Esophagus squamous epithelium (tissue), 5 donors: ENCODE data around the gene KCNJ12. TPM values are rescaled to one million over a fixed set of nuclear protein-coding genes. Genes with fewer than 3 reads are reported as not detected.
A peak's percentile ranks its signal among the peaks of the same experiment; 100 is the strongest.

Source experiments
- DNase-seq: peaks from one replicate; lab custom pipeline; 2025; lab: John Stamatoyannopoulos, UW
- H3K27ac ChIP-seq, 4 donors: fragments of 200-600 bp; sonication (generic); one replicate each; pipeline ENCODE4 v1.5.1; 2016 to 2019; ENCODE audit warnings: mild to moderate bottlenecking in 1 of 4
- H3K27me3 ChIP-seq, 4 donors: fragments of 200-600 bp; sonication (generic); 1 replicate in 3 of 4; 2 replicates in 1 of 4; pipeline versions ENCODE4 v1.5.1 to v1.6.0; 2017 to 2021; ENCODE audit warnings: antibody characterized with exemption in 1 of 4
- H3K36me3 ChIP-seq, 3 donors: fragments of 200-600 bp; sonication (generic); one replicate each; pipeline ENCODE4 v1.5.1; 2016 to 2019
- H3K4me1 ChIP-seq, 3 donors: fragments of 200-600 bp; sonication (generic); one replicate each; pipeline ENCODE4 v1.5.1; 2017 to 2019
- H3K4me3 ChIP-seq, 4 donors: fragments of 200-600 bp; sonication (generic); 1 replicate in 3 of 4; 2 replicates in 1 of 4; pipeline ENCODE4 v1.5.1; 2016 to 2019; ENCODE audit warnings: mild to moderate bottlenecking in 2 of 4, moderate library complexity in 1 of 4
- H3K9me3 ChIP-seq, 3 donors: fragments of 200-600 bp; sonication (generic); one replicate each; pipeline ENCODE4 v1.5.1; 2016 to 2019
- POLR2A ChIP-seq, 4 donors: fragments of 450-650 bp; IDR thresholded peaks; one replicate each; pipeline ENCODE4 v1.6.1; 2017; ENCODE audit warnings: antibody characterized with exemption in 4 of 4, mild to moderate bottlenecking in 4 of 4, moderate library complexity in 3 of 4
- WGBS, 2 donors: methylation state at CpG; one replicate each; pipeline ENCODE4 v1.1.5; 2018; 5-methylcytosine and 5-hydroxymethylcytosine counted together
- intact Hi-C: fragments of 100-400 bp; cut with DNase I; formaldehyde crosslinking; loops from one replicate; pipeline ENCODE4 v1.15.0; 2022
- total RNA-seq, 4 donors: library from RNA; depleted of rRNA; stranded (reverse); fragments of >200 nt; gene quantifications; one replicate each; pipeline ENCODE4 v1.1.0, GENCODE V29; 2016
- TF ChIP-seq, protein P1 (sequence below), 6 experiments: fragments of 450-650 bp in 4 of 6; fragments of 200-600 bp in 2 of 6; sonication (generic) in 2 of 6; IDR thresholded peaks; one replicate each; pipeline ENCODE4 v1.5.1; 2016 to 2019; ENCODE audit warnings: antibody characterized with exemption in 6 of 6, mild to moderate bottlenecking in 4 of 6, moderate library complexity in 4 of 6
- donor health status: DM: yes; HTN: yes; CAD: no.

KCNJ12 gene
- total RNA-seq, 4 donors from 2014 or later = 0.09 to 0.73 (median 0.38) TPM; not detected in 1

- Histone ChIP-seq H3K27me3 (no peaks in the 10 kb centered on the region), H3K27ac (peak overlapping the region in 1 of 4 donors; percentile 21), H3K36me3 (no peaks in the 10 kb centered on the region), H3K9me3 (no peaks in the 10 kb centered on the region), H3K4me3 (no peak overlapping the region), H3K4me1 (no peaks in the 10 kb centered on the region)
- intact Hi-C loops = no loop called here
- 72 to 92% methylated on average over 2 to 7 of the region's 8 CpGs for WGBS, 2 donors
- no peak for TF ChIP-seq POLR2A (IDR thresholded peaks at IDR 0.05)
- TF ChIP-seq, protein P1, sequence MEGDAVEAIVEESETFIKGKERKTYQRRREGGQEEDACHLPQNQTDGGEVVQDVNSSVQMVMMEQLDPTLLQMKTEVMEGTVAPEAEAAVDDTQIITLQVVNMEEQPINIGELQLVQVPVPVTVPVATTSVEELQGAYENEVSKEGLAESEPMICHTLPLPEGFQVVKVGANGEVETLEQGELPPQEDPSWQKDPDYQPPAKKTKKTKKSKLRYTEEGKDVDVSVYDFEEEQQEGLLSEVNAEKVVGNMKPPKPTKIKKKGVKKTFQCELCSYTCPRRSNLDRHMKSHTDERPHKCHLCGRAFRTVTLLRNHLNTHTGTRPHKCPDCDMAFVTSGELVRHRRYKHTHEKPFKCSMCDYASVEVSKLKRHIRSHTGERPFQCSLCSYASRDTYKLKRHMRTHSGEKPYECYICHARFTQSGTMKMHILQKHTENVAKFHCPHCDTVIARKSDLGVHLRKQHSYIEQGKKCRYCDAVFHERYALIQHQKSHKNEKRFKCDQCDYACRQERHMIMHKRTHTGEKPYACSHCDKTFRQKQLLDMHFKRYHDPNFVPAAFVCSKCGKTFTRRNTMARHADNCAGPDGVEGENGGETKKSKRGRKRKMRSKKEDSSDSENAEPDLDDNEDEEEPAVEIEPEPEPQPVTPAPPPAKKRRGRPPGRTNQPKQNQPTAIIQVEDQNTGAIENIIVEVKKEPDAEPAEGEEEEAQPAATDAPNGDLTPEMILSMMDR (IDR thresholded peaks at IDR 0.05) = no peak
- DNase-seq = no peak
These were observed 23.2 kb upstream of the KCNJ12 start for GRCh38 chr17:21352981-21353265.

DNA sequence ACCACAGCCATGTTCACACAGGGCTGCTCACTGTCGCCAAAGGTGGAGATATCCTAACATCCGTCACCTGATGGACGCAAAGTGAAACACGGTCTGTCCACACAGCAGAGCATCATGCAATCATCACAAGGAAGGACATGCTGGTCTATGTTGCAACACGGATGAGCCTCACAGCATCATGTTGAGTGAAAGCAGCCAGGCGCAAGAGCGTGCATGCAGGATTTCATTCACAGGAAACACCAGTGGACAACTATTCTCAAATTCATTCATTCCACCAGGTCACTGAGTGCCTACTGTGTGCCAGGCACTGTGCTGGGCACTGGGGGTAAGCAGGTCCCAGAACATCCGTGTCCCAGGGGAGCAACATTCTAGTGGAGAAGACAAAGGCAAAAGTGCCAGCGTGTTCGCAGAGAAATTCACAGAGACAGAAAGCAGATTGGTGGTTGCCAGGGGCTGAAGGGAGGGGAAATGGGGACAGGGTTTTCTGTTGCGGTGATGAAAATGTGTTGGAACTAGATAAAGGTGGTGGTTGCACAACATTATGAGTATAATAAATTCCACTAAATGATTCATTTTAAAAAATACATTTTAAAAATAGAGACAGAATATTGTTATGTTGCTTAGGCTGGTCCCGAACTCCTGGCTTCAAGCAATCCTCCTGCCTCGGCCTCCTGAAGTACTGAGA is 22.7 kb upstream of the KCNJ12 start:
- intact Hi-C loops = no loop called here
- H3K36me3 ChIP-seq = no peaks in the 10 kb centered on the region
- WGBS, 2 donors = 57 to 70% methylated on average over 13 of the region's 13 CpGs

GRCh38 chr17:21354796-21355385 is 21.3 kb upstream of the KCNJ12 start:
- Histone ChIP-seq H3K27me3 (no peaks in the 10 kb centered on the region), H3K4me1 (no peaks in the 10 kb centered on the region), H3K27ac (no peak overlapping the region), H3K36me3 (no peaks in the 10 kb centered on the region), H3K9me3 (no peaks in the 10 kb centered on the region), H3K4me3 (no peak overlapping the region)
- TF ChIP-seq POLR2A (IDR thresholded peaks at IDR 0.05) = no peak
- TF ChIP-seq, protein P1 (IDR thresholded peaks at IDR 0.05) = no peak
- intact Hi-C loops = no loop called here
- DNase-seq = no peak
- WGBS, 2 donors = 81 to 90% methylated on average over 12 of the region's 13 CpGs

More for the DNA sequence above, 22.7 kb upstream of the KCNJ12 start:
- H3K27ac ChIP-seq = peak overlapping the region in 1 of 4 donors; percentile 21
- H3K4me3 ChIP-seq = no peak overlapping the region
- no peak for TF ChIP-seq POLR2A (IDR thresholded peaks at IDR 0.05)
- TF ChIP-seq, protein P1 (IDR thresholded peaks at IDR 0.05) = no peak
- no peaks in the 10 kb centered on the region for H3K27me3 ChIP-seq
- no peaks in the 10 kb centered on the region for H3K4me1 ChIP-seq
- no peak for DNase-seq
- no peaks in the 10 kb centered on the region for H3K9me3 ChIP-seq

GRCh38 chr17:21355586-21355985 is 20.6 kb upstream of the KCNJ12 start:
- H3K27me3 ChIP-seq = no peaks in the 10 kb centered on the region
- no peak for DNase-seq
- TF ChIP-seq, protein P1 (IDR thresholded peaks at IDR 0.05) = no peak
- no peaks in the 10 kb centered on the region for H3K36me3 ChIP-seq
- intact Hi-C loops = no loop called here
- no peaks in the 10 kb centered on the region for H3K4me1 ChIP-seq
- WGBS, 2 donors = 77% methylated on average over 11 of the region's 12 CpGs; no CpG with 5 or more reads in 1 of the 2 donors
- H3K9me3 ChIP-seq = no peaks in the 10 kb centered on the region
- no peak overlapping the region for H3K4me3 ChIP-seq
- no peak overlapping the region for H3K27ac ChIP-seq

DNA sequence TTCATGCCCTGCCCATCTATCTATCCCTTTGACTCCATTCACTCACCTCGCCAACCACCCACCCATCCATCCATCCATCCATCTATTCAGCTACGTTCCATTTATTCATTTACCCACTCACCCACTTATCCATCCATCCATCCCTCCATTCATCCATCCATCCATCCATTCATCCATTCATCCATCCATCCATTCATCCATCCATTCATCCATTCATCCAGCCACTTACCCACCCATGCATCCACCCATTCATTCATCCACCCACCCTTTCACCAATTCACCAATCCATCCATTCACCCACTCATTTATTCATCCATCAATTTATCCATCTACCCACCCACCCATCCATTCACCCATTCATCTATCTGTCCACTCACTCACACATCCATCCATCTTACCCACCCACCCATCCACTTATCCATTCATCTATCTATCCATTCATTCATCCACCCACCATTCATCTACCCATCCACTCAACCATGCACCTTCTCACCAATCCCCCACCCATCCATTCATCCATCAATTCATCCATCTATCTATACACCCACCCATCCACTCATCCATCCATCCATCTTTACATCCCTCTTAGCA is 19.5 kb upstream of the KCNJ12 start:
- Histone ChIP-seq H3K27ac (no peak overlapping the region), H3K4me3 (no peak overlapping the region), H3K27me3 (no peaks in the 10 kb centered on the region), H3K9me3 (no peaks in the 10 kb centered on the region), H3K4me1 (no peaks in the 10 kb centered on the region), H3K36me3 (no peaks in the 10 kb centered on the region)
- TF ChIP-seq, protein P1 (IDR thresholded peaks at IDR 0.05) = no peak
- no peak for TF ChIP-seq POLR2A (IDR thresholded peaks at IDR 0.05)
- DNase-seq = no peak
- 90 to 91% methylated on average over 2 of the region's 2 CpGs for WGBS, 2 donors
- intact Hi-C loops = no loop called here
